H1 (cell line): ENCODE data around the gene DNAJA3. TPM values are rescaled to one million over a fixed set of nuclear protein-coding genes. Genes with fewer than 3 reads are reported as not detected.

Experiments used
- CREB1 ChIP-seq: IDR thresholded peaks from 2 replicates; pipeline ENCODE4 v1.6.1; 2012; ENCODE audit warnings: inconsistent platforms
- JUND ChIP-seq: IDR thresholded peaks from 2 replicates; pipeline ENCODE4 v1.6.1; 2011; ENCODE audit warnings: mild to moderate bottlenecking, improper control_type of control experiment, low read length
- MAFK ChIP-seq: IDR thresholded peaks from 2 replicates; pipeline ENCODE4 v1.6.1; 2012; ENCODE audit warnings: low read depth, mild to moderate bottlenecking, improper control_type of control experiment, low read length
- NANOG ChIP-seq: IDR thresholded peaks from 2 replicates; pipeline ENCODE4 v1.6.1; 2011; ENCODE audit warnings: low read length, low read depth, mild to moderate bottlenecking, inconsistent platforms; ENCODE audit not compliant: insufficient read depth, poor library complexity, severe bottlenecking
- POU5F1 ChIP-seq: IDR thresholded peaks from 2 replicates; pipeline ENCODE4 v1.6.1; 2011; ENCODE audit warnings: low read depth, mild to moderate bottlenecking, low read length, moderate library complexity
- RNF2 ChIP-seq: fragments of 200-900, 300-1000 bp; sonication (generic); IDR thresholded peaks from 2 replicates; pipeline ENCODE4 v1.7.1; 2016; ENCODE audit warnings: borderline replicate concordance, low read depth, mild to moderate bottlenecking, antibody characterized with exemption, low read length; ENCODE audit not compliant: poor library complexity, severe bottlenecking; ENCODE audit errors: missing control alignments
- ZNF274 ChIP-seq: IDR thresholded peaks from 2 replicates; pipeline ENCODE4 v1.7.0; 2012; ENCODE audit warnings: low read length, borderline replicate concordance; ENCODE audit errors: extremely low read depth
- polyA plus RNA-seq, 7 experiments: library from polyadenylated mRNA; depleted of rRNA in 3 of 7; stranded (reverse) in 5 of 7; unstranded in 2 of 7; fragments of >200 nt in 5 of 7; fragments of 200-250 nt in 2 of 7; gene quantifications; 1 replicate in 5 of 7; 2 replicates in 1 of 7; 4 replicates in 1 of 7; pipeline versions ENCODE4 v1.2.1 to v1.2.3, GENCODE V29; 2011 to 2013; ENCODE audit warnings: missing spikeins in 2 of 7, mixed read lengths in 2 of 7
- total RNA-seq: library from RNA; stranded (reverse); fragmentation: NEBNext Ultra II Directional; extraction: Animal tissue kit (Norgen Biotek cat#: 25700); gene quantifications from 2 replicates; pipeline ENCODE4 v1.2.1, GENCODE V29; 2021

DNAJA3 gene
- total and polyA plus RNA-seq, 2 of the 8 experiments (the other 6 are each of a cell fraction or from before 2014, with no cell fraction given) = 37.3 to 59.1 TPM

GRCh38 chr16:4442371-4442770 lies 16.7 kb downstream of the DNAJA3 start (continued):
- TF ChIP-seq POU5F1 = no peak
- no peak for TF ChIP-seq NANOG
- TF ChIP-seq CREB1 = no peak
- TF ChIP-seq MAFK = no peak
- TF ChIP-seq JUND = no peak
- no peak for TF ChIP-seq ZNF274
- no peak for TF ChIP-seq RNF2
